Left renal pelvis (tissue), 4 donors: ENCODE measurements around the gene DIS3L2. TPM values are rescaled to one million over a fixed set of nuclear protein-coding genes. Genes with fewer than 3 reads are reported as not detected.
"Not testable (repeated sequence)": the region's sequence is repeated elsewhere in the genome, so short reads cannot be mapped to it uniquely, and the experiment has no call there.

Source experiments
- DNase-seq, 4 donors: peaks; one replicate each; pipeline ENCODE4 v3.0.0-alpha.2; 2013; ENCODE audit warnings: low read depth in 4 of 4, low spot score in 3 of 4
- polyA plus RNA-seq, 4 donors: library from polyadenylated mRNA; unstranded; fragments of 120-200 nt; gene quantifications; one replicate each; pipeline ENCODE4 v1.2.1, GENCODE V29; 2013; ENCODE audit not compliant: insufficient read length in 4 of 4

Gene DIS3L2
- polyA plus RNA-seq, 4 donors, result 26.5 to 42.7 (median 33.0) TPM

- DNase-seq, result no peak
Measured at GRCh38 chr2:231928901-231929725, 32.4 kb upstream of the DIS3L2 start.

GRCh38 chr2:231929961-231930592 lies 31.4 kb upstream of the DIS3L2 start:
- DNase-seq, result no peak

GRCh38 chr2:231930593-231931281 lies 30.8 kb upstream of the DIS3L2 start:
- no peak for DNase-seq

GRCh38 chr2:231931481-231931915 lies 30.0 kb upstream of the DIS3L2 start:
- no peak for DNase-seq

GRCh38 chr2:231932711-231932970 lies 28.9 kb upstream of the DIS3L2 start:
- no peak for DNase-seq

GRCh38 chr2:231932985-231933915 lies 28.3 kb upstream of the DIS3L2 start:
- no peak for DNase-seq

- DNase-seq, result no peak
Measured at GRCh38 chr2:231933916-231934401, 27.6 kb upstream of the DIS3L2 start.

GRCh38 chr2:231934441-231935206 lies 26.9 kb upstream of the DIS3L2 start:
- DNase-seq, result no peak

- DNase-seq, result no peak
Measured at GRCh38 chr2:231935207-231935524, 26.3 kb upstream of the DIS3L2 start.

- no peak for DNase-seq
Measured at GRCh38 chr2:231935815-231936214, 25.7 kb upstream of the DIS3L2 start.

- no peak for DNase-seq
Measured at GRCh38 chr2:231936491-231936890, 25.0 kb upstream of the DIS3L2 start.

- no peak for DNase-seq
Measured at GRCh38 chr2:231937057-231937456, 24.5 kb upstream of the DIS3L2 start.

GRCh38 chr2:231939022-231939421 lies 22.5 kb upstream of the DIS3L2 start:
- DNase-seq, result no peak

- no peak for DNase-seq
Measured at GRCh38 chr2:231940795-231941194, 20.7 kb upstream of the DIS3L2 start.

- DNase-seq, result no peak
Measured at GRCh38 chr2:231941673-231942072, 19.8 kb upstream of the DIS3L2 start.

- no peak for DNase-seq
Measured at GRCh38 chr2:231942180-231942579, 19.3 kb upstream of the DIS3L2 start.

GRCh38 chr2:231946241-231946814 lies 15.2 kb upstream of the DIS3L2 start:
- DNase-seq, result no peak

GRCh38 chr2:231947112-231947511 lies 14.4 kb upstream of the DIS3L2 start:
- DNase-seq, result not testable (repeated sequence)

- no peak for DNase-seq
Measured at GRCh38 chr2:231947694-231948093, 13.8 kb upstream of the DIS3L2 start.
